ENCODE results near the gene RBKS.

The RBKS gene

DNA sequence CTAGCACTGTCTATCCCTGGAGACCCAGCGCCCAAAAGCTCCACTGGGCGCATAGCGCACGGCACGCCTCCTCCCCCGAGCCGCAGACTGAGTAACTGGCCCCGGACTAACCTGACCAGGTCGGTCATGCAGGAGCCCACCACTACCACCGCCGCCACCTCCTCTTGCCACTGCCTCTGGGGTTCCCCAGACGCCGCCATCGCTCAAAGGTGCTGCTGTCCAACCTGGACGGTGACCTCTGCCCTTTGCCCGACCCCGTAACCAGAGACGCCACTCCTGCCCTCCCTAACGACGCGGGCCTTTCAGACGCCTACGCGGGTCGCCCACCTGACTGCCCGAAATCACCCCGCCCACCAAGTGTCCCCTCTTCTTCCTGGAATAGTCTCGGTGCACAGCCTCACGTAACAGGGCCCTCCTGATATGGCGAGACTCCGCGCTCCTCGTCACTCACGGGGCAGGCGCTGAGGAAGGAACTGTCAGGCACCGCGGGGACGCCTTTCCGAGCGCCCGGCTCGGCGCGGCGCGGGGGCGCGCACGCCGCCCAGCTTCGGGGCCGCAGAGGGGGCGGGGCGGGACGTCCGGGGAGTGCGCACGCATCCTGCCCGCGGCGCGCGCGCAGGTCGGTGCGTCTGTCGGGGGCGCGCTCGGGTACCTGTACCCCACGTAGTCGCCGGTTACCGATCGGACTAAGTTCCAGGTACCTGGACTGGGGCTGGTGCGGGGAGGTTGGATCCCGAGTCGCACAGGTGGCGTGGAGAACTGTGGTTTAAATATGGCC, at the start of gene RBKS, which contains the start of gene BABAM2:
TSS of gene RBKS (minus strand) at position 242 of the 778 bp plus-strand sequence. CDS start at position 200, 42 bp downstream.
TSS of gene BABAM2 (plus strand) at position 584 of the 778 bp plus-strand sequence. CDS start 3,828 bp downstream, outside the sequence.
- DNase-seq (ENCODE audit: low read depth), result peak; percentile 92

- DNase-seq (ENCODE audit: low read depth), result no peak
Measured at GRCh38 chr2:27935026-27935425, 44.8 kb upstream of the RBKS start.

- DNase-seq (ENCODE audit: low read depth), result no peak
Measured at GRCh38 chr2:27932396-27932795, 42.2 kb upstream of the RBKS start.

- DNase-seq (ENCODE audit: low read depth), result no peak
Measured at GRCh38 chr2:27931361-27931950, 41.3 kb upstream of the RBKS start.

DNA sequence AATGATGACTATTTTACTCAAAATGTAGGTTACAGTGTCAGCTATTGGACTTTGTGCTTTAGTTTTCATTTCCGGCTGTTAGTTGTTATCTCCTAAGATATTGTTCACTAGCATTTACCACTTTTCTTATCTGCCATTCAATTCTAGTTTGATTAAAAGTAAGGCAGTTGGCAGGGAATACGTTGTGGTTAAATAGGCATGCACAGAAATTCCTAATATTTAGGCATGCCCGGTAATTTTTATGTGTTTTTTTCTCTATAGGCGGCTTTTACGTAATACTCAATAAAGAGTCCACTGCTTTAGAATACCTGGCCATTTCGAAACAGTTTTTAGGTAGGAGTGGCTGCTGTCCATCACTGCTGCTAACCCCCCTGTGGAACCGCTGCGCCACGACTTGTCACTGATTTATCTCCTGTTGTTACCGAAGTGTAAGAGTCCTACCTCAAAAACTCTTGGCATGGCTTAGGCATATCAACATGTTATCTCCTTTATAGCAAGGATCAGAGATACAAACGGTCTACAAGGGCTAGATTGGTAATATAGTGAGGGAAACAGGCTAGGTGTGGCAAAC, 39.8 kb upstream of the RBKS start:
- DNase-seq (ENCODE audit: low read depth), result no peak

DNA sequence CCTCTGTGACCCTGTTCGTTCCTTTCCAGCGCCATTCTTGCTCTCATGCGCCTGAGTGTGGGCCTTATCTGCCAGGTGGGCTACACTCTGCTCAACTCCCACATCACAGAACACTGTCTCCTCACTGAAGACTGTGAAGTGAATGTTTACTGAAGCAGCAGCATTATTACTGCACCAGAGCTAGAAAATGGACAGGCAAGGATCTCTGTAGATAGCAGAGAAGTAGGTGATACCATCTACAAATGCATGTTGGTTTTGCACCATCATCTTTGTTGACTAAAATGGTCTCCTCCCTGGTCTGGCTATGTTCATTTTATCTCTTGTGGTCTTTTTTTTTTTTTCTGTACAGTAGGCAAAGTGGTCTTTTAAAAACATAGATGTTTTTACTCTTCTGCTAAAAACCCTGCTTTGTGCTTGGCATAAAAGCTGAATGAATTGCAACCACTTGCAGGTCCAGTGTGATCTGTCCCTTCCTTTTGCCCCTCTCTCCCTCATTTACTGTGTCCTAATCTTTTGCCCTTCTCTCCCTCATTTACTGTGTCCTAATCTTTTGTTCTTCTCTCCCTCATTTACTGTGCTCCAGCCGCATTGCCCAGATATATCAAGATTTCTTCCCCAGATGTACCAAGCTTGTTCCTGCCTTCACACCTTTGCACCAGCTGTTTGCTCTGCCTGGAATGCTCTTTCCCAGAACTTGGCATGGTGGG, 35.7 kb upstream of the RBKS start:
- no peak for DNase-seq (ENCODE audit: low read depth)

DNA sequence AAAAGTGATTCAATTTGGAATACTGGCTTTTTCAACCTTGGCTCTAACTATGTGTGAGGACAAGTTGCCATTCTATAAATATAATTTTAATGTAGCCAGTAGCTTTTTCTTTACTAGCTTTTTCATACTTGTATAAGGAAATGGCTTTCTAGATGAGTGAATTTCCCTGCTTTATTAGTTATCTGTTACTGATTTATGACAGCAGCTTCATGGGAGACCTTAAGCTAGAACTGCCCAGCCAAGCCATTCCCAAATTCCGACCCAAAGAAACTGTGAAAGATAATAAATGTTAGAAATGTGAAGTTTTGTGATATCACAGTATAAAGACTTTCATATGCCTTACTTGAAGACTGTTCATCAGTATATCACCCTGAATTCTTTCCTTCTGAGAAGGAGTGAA, 32.7 kb upstream of the RBKS start:
- no peak for DNase-seq (ENCODE audit: low read depth)

GRCh38 chr2:27921880-27922547, 31.8 kb upstream of the RBKS start:
- no peak for DNase-seq (ENCODE audit: low read depth)

GRCh38 chr2:27921424-27921823, 31.2 kb upstream of the RBKS start:
- no peak for DNase-seq (ENCODE audit: low read depth)

- DNase-seq (ENCODE audit: low read depth), result no peak
Measured at GRCh38 chr2:27920148-27920885, 30.1 kb upstream of the RBKS start.

GRCh38 chr2:27916293-27916995, 26.3 kb upstream of the RBKS start:
- DNase-seq (ENCODE audit: low read depth), result no peak

- DNase-seq (ENCODE audit: low read depth), result no peak
Measured at GRCh38 chr2:27915874-27916273, 25.7 kb upstream of the RBKS start.

GRCh38 chr2:27915191-27915590, 25.0 kb upstream of the RBKS start:
- no peak for DNase-seq (ENCODE audit: low read depth)

DNA sequence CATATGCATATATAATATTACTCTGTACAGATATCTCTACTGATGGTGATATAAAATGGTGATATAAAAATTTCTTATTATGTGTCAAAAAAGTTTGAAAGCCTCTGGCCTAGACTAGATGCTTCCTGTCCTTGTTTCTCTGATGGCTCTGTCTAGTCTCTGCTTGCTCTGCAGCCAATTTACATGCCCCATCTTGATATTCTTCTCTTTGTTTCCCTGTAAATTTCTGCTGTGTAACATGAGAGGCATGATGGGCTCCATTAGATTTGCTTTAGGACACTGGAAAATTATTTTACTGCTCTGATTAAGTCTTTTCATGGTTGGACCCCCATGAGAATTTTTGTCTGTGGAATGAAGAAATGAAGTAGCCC, 24.6 kb upstream of the RBKS start:
- no peak for DNase-seq (ENCODE audit: low read depth)

- no peak for DNase-seq (ENCODE audit: low read depth)
Measured at GRCh38 chr2:27914041-27914804, 24.0 kb upstream of the RBKS start.

DNA sequence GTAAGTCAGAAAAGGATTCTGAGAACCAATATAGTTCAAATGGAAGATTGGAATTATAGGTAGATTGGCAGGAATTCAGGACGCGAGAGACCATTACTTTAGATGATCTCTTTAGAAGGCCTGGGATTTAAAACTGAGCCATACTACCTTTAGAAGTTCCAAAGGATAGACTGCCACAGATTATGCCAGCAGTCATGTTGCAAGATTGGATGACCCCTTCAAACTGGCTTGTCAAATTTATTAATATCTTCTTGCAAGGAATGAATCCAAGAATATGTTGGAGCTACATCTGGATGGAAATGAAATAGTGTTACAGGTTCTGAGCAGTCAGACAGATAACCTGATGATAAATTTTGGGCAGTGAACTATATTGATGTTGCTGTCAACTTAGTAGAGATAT, 22.3 kb upstream of the RBKS start:
- no peak for DNase-seq (ENCODE audit: low read depth)

DNA sequence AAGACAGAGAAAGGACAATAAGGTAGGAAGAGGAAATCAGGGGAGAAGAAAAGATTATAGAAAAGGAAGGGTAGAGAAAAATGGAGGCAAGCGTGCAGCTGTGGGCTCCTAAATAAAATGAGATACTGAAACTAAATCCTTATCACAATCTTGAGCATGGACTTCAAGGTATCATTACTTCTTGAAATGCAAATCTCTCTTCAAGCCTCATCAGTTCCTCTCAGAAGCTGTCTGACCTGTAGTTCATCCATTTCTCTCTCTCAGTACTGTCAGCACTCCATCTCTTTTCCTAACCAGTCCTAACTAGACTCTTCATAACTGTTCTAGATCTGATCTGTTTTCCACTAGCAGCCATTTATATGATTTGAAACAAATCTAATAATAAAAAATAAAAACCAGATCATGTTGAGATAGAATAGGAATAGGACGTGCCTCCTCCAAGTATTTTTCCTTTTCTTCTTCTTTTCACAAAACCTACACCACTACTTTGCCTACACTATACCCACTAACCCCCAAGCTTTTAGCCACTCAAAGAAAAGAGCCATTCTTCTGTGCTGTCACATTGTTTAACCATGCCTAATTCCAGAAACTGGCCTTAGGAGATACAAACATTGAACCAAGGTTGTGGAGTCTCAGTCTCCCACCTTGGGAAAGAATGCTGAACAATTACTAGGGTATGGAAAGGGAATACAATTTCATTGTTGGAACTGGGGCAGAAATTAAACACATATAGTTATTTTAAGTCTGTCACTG, 21.4 kb upstream of the RBKS start:
- no peak for DNase-seq (ENCODE audit: low read depth)

DNA sequence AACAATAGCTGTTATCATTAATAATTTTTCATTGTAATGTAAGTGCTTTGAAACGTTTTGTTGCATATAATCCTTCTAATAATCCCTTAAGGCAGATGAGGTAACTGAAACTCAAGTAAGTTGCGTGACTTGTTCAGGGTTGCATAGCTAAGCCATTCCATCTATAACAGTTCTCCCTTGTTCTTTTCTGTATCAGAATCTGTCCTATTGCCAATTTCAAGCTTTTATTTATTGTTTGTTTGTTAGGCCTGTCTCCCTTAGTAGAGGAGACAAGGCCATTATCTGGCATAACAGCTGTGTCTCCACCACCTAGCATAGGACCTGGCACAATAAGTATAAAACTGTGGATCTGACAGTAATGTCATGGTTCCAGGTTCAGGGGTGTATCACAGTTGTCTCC, 19.7 kb upstream of the RBKS start:
- DNase-seq (ENCODE audit: low read depth), result no peak

- no peak for DNase-seq (ENCODE audit: low read depth)
Measured at GRCh38 chr2:27907547-27907946, 17.4 kb upstream of the RBKS start.
